ENCODE results near the gene CRLF2. TPM values are rescaled to one million over a fixed set of nuclear protein-coding genes. Genes with fewer than 3 reads are reported as not detected.

The CRLF2 gene
- total RNA-seq, 2 experiments from 2014 or later = not detected

Other genes starting within 250 kb of the CRLF2 start
- gene CSF2RA, start 56.2 kb upstream of the CRLF2 start, total RNA-seq = not detected
- not detected for gene IL3RA, start 124.1 kb upstream of the CRLF2 start, total RNA-seq
- 100 to 1,000 TPM; 321 to 326 TPM for gene SLC25A6, start 179.5 kb upstream of the CRLF2 start, total RNA-seq
- 10 to 100 TPM; 27.1 to 29.6 TPM for gene ASMTL, start 240.3 kb upstream of the CRLF2 start, total RNA-seq